ENCODE measurements around the gene CHST14.

Gene CHST14

DNA sequence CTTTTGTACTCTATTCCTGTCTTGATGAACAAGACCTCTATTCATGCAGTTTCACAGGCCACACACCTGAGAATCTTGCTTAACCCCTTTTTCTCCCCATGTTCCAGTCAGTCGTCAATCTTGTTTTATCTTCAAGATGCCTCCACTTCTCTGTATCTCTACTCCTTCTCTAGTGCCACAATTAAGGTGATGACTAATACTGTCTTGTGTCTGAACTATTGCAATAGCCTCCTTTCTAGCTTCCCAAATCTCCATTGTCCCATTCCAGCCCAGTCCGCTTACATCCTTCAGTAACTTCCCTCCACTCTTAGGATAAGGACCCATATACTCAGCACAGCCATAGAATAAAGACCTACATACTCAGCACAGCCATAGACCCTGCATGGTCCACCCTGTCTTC, 24.7 kb downstream of the CHST14 start:
- no peak for DNase-seq

DNA sequence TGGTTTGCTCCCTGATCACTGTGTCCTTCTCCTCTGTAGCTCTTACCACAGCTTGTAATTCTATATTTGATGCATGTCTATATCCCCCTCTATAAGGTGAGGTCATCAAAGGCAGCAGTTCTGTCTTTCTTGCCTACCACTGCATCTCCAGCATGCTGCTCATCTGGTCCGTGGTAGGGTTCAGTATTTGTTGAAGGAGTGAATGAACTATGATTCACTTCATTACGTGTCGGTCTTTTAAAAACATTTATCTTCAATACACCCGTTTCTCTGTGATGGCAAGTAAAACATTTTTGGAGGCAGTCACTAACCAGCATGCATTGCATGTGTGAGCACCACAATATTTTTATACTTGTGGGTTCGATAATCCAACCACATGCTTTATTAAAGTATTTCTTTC, 27.6 kb downstream of the CHST14 start:
- no peak for DNase-seq

DNA sequence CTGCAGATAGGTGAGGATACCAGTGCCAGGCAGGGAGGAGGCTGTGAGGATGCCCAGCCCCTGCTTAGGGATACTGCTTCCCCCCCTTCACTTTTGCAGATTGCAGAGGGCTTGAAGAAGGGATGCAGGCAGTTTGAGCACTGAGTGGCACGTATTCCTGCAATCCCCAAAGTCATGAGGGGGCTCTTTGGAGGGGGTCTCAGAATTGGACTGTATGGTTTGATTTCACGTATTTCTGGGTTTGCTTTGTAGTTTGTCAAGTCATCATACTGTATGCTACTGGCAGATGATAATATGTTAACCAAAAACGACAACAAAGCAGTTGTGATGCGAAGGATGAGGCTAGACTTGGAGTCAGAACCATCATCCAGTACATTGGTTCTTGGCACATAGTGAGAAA, 28.1 kb downstream of the CHST14 start:
- no peak for DNase-seq

DNA sequence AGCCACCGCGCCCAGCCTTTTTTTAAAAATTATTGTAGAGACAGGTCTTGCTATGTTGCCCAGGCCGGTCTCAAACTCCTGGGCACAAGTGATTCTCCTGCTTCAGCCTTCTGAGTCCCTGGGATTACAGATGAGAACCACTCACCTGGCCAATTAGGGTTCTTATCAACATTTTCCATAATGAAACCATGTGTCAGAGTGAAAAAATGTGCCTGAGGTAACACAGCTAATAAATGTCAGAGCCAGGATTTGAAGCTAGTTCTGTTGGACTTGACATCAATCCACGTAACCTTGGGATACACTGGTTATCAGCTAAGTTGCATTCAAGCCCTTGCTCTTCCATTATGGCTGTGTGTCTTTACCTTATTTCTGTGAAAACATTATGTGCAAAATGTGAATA, 29.1 kb downstream of the CHST14 start:
- DNase-seq = no peak

DNA sequence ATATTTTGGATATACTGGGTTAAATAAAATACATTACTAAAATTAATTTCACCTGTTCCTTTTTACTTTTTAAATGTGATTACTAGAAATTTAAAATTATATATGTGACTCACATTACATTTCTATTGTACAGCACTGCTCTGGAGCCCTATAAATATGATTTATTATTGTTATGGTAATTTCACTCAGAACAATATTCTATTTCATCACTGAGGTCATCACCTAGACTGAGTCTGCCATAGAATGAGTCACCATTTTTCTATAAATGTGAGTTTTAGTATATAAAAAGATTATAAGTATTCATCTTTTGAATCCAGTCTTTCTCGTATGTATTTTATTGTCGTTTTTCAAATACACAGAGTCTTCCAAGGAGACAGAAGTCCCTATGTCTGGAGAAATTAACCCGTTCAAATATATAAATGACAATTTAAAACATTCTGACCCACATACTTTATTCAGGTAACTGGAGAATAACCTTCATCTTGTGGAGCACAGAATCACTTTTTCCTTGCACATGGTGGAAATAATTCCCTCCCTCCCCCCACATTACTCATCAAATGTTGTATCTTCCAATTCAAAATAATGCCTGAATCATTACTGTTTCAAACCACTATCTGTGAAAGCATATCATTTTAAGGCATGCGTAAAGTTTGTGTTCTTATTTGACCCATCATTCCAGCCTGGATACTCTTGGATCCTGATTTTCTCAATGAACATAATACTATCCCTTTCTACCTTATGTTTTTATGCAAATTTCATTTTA, 30.0 kb downstream of the CHST14 start:
- no peak for DNase-seq

DNA sequence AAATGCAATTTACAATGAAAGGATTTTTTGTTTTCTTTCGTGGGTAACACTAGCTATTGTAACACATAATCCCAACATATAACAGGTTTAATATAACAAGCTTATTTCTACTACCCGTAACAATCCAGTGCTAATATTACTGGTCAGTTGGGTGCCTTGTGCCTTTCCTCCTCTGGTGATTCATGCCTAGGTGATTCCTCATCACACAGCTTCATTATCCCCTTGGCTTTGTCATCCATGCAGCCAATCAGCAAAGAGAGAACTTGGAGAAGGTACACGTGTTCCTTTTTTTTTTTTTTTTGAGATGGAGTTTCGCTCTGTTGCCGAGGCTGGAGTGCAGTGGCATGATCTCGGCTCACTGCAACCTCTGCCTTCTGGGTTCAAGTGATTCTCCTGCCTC, 30.7 kb downstream of the CHST14 start:
- no peak for DNase-seq

DNA sequence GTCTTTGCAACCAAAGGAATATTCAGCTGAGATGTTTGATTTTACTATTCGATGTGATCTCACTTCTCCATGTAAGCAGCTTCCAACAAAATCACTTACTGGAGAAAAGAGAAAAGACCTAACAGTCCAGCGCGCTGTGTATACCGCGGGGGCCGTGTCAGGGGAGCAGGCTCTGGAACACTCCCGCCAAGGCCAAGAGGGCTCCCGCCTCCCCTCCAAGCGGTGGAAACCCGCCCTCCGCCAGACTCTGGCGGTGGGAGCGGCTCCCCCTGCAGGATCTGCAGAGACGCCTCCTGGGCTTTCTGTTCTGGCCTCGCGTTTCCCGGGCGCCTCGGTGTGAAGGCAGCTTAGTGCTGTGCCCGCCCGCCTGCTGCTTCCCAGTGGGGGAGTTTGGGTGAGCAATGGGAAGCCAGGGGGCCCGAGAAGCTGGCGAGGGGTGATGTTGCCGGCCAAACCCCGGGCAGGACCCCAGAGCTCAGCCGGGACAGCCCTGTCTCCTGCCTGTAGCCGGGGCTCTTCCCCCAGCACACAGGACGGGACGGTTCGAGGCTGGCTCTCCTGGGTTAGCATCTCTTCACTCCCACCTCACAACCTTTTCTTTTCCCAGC, 36.3 kb downstream of the CHST14 start:
- no peak for DNase-seq

DNA sequence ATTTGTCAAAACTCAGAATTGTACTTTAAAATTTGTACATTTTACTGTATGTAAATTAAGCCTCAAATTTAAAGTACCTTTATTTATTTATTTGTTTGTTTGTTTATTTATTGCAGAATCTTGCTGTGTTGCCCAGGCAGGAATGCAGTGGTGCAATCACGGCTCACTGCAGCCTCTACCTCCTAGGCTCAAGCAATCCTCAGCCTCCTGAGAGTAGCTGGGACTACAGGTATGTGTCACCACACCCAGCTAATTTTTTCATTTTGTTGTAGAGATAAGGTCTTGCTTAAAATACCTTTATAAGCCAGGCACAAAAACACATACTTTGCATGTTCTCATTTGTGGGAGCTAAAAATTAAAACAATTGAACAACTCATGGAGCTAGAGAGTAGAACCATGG, 37.4 kb downstream of the CHST14 start:
- DNase-seq = no peak

DNA sequence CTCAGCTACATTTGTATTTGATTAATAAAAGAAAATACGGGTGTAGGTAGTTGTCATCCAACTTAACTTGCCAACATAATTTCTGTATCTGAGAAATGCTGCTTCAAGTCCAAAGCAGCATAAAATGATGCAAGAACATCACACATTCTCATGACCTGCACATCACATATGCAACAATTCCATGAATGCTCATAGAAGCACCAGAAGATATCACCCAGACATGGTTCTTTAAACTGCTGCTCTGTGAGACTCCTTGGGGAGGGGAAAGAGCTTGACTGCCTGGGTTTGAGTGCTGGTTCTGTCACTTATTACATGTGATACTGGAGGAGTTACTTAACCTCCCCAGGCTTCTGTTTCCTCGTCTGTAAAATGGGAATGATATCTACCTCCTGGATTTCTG, 39.4 kb downstream of the CHST14 start:
- no peak for DNase-seq

DNA sequence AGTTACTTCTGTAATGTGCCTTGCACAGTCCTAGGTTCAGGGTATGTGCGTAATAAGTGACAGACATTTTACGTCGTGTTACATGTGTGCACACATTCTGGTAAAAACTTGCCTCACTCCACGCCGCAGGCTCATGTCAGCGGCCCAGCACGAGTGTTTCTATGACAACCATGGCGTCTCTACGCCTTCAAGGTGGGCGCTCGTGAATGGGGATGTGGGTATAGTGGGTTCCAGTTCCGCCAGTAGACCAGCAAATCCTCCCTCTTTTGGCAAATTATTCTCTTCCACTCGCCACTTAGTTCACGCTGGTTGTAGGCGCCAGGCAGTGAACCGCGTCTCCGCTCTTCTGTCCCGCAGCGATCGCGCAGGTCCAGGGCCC, 40.3 kb downstream of the CHST14 start:
- no peak for DNase-seq

DNA sequence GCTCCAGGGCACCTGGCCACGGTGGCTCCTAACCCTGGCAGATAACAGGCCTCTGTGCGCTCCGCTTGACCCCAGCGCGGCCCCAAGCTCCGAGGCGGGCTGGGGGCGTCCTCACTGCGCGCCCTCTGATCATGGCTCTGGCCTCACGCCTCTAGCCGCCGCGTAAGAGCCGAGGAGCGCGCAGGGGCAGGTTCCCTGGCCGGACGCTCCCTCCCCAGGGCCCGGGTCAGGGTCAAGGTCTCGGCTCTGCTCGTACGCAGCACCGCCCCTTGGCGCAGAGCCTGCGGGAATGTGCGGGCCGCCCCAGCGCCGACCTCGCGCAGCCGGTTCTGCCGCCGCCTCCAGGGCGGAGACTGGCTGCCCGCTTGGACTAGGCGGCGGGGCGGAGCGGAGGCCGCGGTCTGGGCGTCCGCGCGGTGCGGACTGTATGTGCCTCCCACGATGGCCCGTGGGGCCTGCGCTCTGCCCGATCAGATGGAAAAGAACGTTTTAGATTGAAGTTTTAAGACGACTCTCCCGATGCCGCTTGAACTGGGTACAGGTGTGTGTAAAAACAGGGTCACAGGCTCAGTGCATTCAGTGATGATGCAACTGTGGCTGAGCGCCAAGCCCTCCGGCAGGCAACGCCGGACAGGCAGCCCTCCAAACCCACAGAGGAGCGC, 40.8 kb downstream of the CHST14 start:
- DNase-seq = no peak

DNA sequence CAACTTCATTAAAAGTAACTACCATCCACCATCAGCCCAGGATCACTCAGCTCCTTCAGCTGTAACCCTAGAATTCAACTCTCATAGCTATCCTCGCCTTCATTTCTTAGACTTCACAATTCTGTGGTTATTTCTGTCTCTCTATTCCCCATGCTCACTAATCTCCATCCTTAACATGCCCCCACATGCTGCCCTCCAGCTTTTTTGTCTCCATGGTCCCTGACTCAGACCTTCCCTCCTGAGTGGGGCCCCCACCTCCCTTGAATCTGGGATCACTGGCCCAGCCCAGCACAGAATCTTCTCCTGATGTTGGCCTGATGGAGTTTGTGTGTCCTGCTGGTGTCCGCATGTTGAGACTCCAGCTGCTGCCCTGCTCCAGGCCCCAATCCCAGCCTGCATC, 41.7 kb downstream of the CHST14 start:
- DNase-seq = no peak

DNA sequence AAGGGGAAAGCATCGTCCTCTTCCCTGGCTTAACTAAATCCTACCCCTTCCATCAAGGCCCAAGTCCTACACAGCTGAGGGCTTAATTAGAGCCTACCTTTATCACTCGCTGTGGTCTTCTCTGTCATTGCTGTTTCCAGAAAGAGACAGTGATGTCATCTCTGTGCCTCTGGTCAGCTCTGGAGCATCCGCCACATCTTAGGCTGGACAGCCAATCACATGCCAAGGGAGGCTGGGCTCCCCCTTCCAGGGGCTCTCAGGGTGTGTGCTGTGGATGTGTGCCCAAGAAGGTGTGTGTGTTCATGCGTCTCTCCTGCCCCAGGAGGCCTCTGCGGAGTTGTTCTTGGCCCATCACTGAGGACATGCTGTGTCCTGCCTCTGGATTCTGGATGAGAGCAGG, 42.8 kb downstream of the CHST14 start:
- no peak for DNase-seq

DNA sequence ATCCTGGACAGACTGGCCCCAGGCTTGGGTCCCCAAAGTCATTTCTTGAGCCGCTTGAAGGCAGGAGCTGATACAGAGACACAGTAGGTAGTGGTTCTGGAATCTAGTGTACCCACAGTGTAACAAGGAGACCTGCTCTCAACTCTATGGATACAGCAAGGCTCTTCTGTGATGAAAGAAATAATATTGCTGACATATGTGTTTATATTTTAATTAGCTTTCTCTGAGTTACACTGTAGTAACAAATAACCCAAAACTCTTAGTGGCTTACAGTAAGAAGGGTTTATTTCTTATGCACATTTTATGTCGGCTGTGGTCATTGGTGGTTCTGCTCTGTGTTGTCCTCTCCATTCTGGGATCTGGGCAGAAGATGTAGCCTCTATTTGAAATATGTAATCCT, 45.5 kb downstream of the CHST14 start:
- no peak for DNase-seq
